Astrocyte (in vitro differentiated cells and primary cell): ENCODE data around the gene CMC1. TPM values are rescaled to one million over a fixed set of nuclear protein-coding genes. Genes with fewer than 3 reads are reported as not detected.

ENCODE experiments used
- DNase-seq: peaks from one replicate; pipeline ENCODE4 v3.0.0-alpha.2; 2010; ENCODE audit warnings: low read depth
- FAIRE-seq: peaks from 2 replicates; lab custom pipeline; 2011; peaks lifted over from hg19 to GRCh38; lab: Jason Lieb, UNC
- H2AFZ ChIP-seq: 2 replicates; pipeline ENCODE4 v1.6.0; 2012; ENCODE audit warnings: low read depth, low read length, inconsistent platforms
- H3K27ac ChIP-seq: 2 replicates; pipeline ENCODE4 v1.5.1; 2011; ENCODE audit warnings: low read depth, low read length, inconsistent platforms
- H3K27me3 ChIP-seq: 2 replicates; pipeline ENCODE4 v1.6.0; 2011; ENCODE audit warnings: low read length, inconsistent platforms; ENCODE audit not compliant: insufficient read depth
- H3K36me3 ChIP-seq: 2 replicates; pipeline ENCODE4 v1.5.1; 2011; ENCODE audit warnings: low read length, inconsistent platforms; ENCODE audit not compliant: insufficient read depth
- H3K4me1 ChIP-seq: 2 replicates; pipeline ENCODE4 v1.5.1; 2011; ENCODE audit warnings: low read length, inconsistent platforms; ENCODE audit not compliant: insufficient read depth
- H3K4me2 ChIP-seq: 2 replicates; pipeline ENCODE4 v1.6.0; 2012; ENCODE audit warnings: low read length, inconsistent platforms
- H3K4me3 ChIP-seq: 2 replicates; pipeline ENCODE4 v1.5.1; 2011; ENCODE audit warnings: low read depth, mild to moderate bottlenecking, low read length, inconsistent platforms; ENCODE audit not compliant: insufficient read depth
- H3K79me2 ChIP-seq: 2 replicates; pipeline ENCODE4 v1.6.0; 2012; ENCODE audit warnings: mild to moderate bottlenecking, low read length, inconsistent platforms; ENCODE audit not compliant: insufficient read depth
- H3K9ac ChIP-seq: 2 replicates; pipeline ENCODE4 v1.6.0; 2012; ENCODE audit warnings: mild to moderate bottlenecking, low read length, inconsistent platforms
- H3K9me3 ChIP-seq: 2 replicates; pipeline ENCODE4 v1.5.1; 2012; ENCODE audit warnings: low read depth, mild to moderate bottlenecking, low read length, inconsistent platforms; ENCODE audit not compliant: insufficient read depth
- H4K20me1 ChIP-seq: 2 replicates; pipeline ENCODE4 v1.6.0; 2012; ENCODE audit warnings: low read length, inconsistent platforms; ENCODE audit not compliant: insufficient read depth
- H3K27ac Mint-ChIP-seq: one replicate; pipeline ENCODE4 v1.8.0; 2021; ENCODE audit warnings: mild to moderate bottlenecking, mixed read lengths; ENCODE audit not compliant: unreplicated experiment
- H3K27me3 Mint-ChIP-seq: one replicate; pipeline ENCODE4 v1.8.0; 2021; ENCODE audit warnings: low read depth, mixed read lengths; ENCODE audit not compliant: unreplicated experiment
- H3K36me3 Mint-ChIP-seq: one replicate; pipeline ENCODE4 v1.8.0; 2021; ENCODE audit warnings: low read depth, mixed read lengths; ENCODE audit not compliant: unreplicated experiment
- H3K4me1 Mint-ChIP-seq: one replicate; pipeline ENCODE4 v1.8.0; 2021; ENCODE audit warnings: low read depth, mixed read lengths; ENCODE audit not compliant: unreplicated experiment
- H3K4me3 Mint-ChIP-seq: one replicate; pipeline ENCODE4 v1.8.0; 2021; ENCODE audit warnings: mild to moderate bottlenecking, moderate library complexity, mixed read lengths; ENCODE audit not compliant: unreplicated experiment
- H3K9me3 Mint-ChIP-seq: one replicate; pipeline ENCODE4 v1.8.0; 2021; ENCODE audit warnings: mild to moderate bottlenecking, mixed read lengths; ENCODE audit not compliant: unreplicated experiment
- CTCF ChIP-seq: IDR thresholded peaks from 2 replicates; pipeline ENCODE4 v1.5.1; 2011; ENCODE audit warnings: low read depth, mild to moderate bottlenecking, inconsistent platforms, low read length, moderate library complexity; ENCODE audit not compliant: insufficient read depth
- EZH2 ChIP-seq: IDR thresholded peaks from 2 replicates; pipeline ENCODE4 v1.6.1; 2012; ENCODE audit warnings: mild to moderate bottlenecking, low read length, inconsistent platforms; ENCODE audit not compliant: insufficient read depth
- total RNA-seq: library from RNA; stranded (reverse); gene quantifications from 2 replicates; pipeline ENCODE4 v1.2.1, GENCODE V29; 2021

CMC1 gene
- total RNA-seq, 1 donor from 2014 or later: 13.4 TPM

- no peaks in the 10 kb centered on the region for H3K36me3 Mint-ChIP-seq
- Histone ChIP-seq H3K79me2 (no peaks in the 10 kb centered on the region), H2AFZ (no peak overlapping the region), H3K4me1 (no peaks in the 10 kb centered on the region), H3K9me3 (no peaks in the 10 kb centered on the region), H3K9ac (no peak overlapping the region), H3K27ac (no peak overlapping the region), H3K27me3 (no peaks in the 10 kb centered on the region), H4K20me1 (no peaks in the 10 kb centered on the region), H3K4me2 (no peak overlapping the region), H3K4me3 (no peak overlapping the region), H3K36me3 (peaks cover 2% of the 10 kb centered on the region)
- no peak overlapping the region for H3K4me3 Mint-ChIP-seq
- no peak overlapping the region for H3K27ac Mint-ChIP-seq
- DNase-seq (no peak), FAIRE-seq (no peak)
- H3K4me1 Mint-ChIP-seq: no peaks in the 10 kb centered on the region
- no peaks in the 10 kb centered on the region for H3K27me3 Mint-ChIP-seq
- TF ChIP-seq CTCF: no peak
- no peak for TF ChIP-seq EZH2
- H3K9me3 Mint-ChIP-seq: no peaks in the 10 kb centered on the region
Observed at GRCh38 chr3:28280781-28281180, 39.4 kb downstream of the CMC1 start.

GRCh38 chr3:28286595-28286994 is 45.2 kb downstream of the CMC1 start:
- H3K27ac ChIP-seq: no peak overlapping the region
- no peaks in the 10 kb centered on the region for H3K27me3 ChIP-seq
- Mint-ChIP-seq H3K27ac (no peak overlapping the region), H3K4me3 (no peak overlapping the region), H3K9me3 (peaks cover 2% of the 10 kb centered on the region), H3K36me3 (no peaks in the 10 kb centered on the region), H3K27me3 (no peaks in the 10 kb centered on the region), H3K4me1 (no peaks in the 10 kb centered on the region)
- H3K4me1 ChIP-seq: no peaks in the 10 kb centered on the region
- no peaks in the 10 kb centered on the region for H3K36me3 ChIP-seq
- no peak overlapping the region for H2AFZ ChIP-seq
- TF ChIP-seq EZH2 (no peak), CTCF (peak; percentile 58)
- no peak overlapping the region for H3K4me2 ChIP-seq
- H3K9me3 ChIP-seq: no peaks in the 10 kb centered on the region
- H3K9ac ChIP-seq: no peak overlapping the region
- H3K4me3 ChIP-seq: no peak overlapping the region
- H4K20me1 ChIP-seq: peaks cover 5% of the 10 kb centered on the region
- FAIRE-seq (peak; percentile 5), DNase-seq (peak; percentile 12)
- no peaks in the 10 kb centered on the region for H3K79me2 ChIP-seq

- H3K27me3 ChIP-seq: no peaks in the 10 kb centered on the region
- H3K27ac ChIP-seq: no peak overlapping the region
- no peak overlapping the region for H2AFZ ChIP-seq
- no peaks in the 10 kb centered on the region for H3K36me3 ChIP-seq
- H3K4me1 Mint-ChIP-seq: no peaks in the 10 kb centered on the region
- no peaks in the 10 kb centered on the region for H3K27me3 Mint-ChIP-seq
- no peaks in the 10 kb centered on the region for H3K4me1 ChIP-seq
- no peak for DNase-seq
- no peaks in the 10 kb centered on the region for H3K36me3 Mint-ChIP-seq
- no peaks in the 10 kb centered on the region for H3K9me3 ChIP-seq
- no peak for FAIRE-seq
- H3K9me3 Mint-ChIP-seq: peaks cover 2% of the 10 kb centered on the region
- no peak overlapping the region for H3K4me3 Mint-ChIP-seq
- H3K4me2 ChIP-seq: no peak overlapping the region
- no peak overlapping the region for H3K4me3 ChIP-seq
- H3K79me2 ChIP-seq: no peaks in the 10 kb centered on the region
- no peak overlapping the region for H3K9ac ChIP-seq
- TF ChIP-seq EZH2: no peak
- TF ChIP-seq CTCF: no peak
- H3K27ac Mint-ChIP-seq: no peak overlapping the region
- peaks cover 5% of the 10 kb centered on the region for H4K20me1 ChIP-seq
Observed at GRCh38 chr3:28287046-28287445, 45.6 kb downstream of the CMC1 start.
